Fibroblast of the conjunctiva (primary cell): Measurements from ENCODE around the gene FMNL3.
"Not testable (repeated sequence)": the region's sequence is repeated elsewhere in the genome, so short reads cannot be mapped to it uniquely, and the experiment has no call there.

ENCODE experiments used
- DNase-seq: peaks from one replicate; pipeline ENCODE4 v3.0.0-alpha.2; 2010; ENCODE audit warnings: low read depth

The FMNL3 gene, protein sequence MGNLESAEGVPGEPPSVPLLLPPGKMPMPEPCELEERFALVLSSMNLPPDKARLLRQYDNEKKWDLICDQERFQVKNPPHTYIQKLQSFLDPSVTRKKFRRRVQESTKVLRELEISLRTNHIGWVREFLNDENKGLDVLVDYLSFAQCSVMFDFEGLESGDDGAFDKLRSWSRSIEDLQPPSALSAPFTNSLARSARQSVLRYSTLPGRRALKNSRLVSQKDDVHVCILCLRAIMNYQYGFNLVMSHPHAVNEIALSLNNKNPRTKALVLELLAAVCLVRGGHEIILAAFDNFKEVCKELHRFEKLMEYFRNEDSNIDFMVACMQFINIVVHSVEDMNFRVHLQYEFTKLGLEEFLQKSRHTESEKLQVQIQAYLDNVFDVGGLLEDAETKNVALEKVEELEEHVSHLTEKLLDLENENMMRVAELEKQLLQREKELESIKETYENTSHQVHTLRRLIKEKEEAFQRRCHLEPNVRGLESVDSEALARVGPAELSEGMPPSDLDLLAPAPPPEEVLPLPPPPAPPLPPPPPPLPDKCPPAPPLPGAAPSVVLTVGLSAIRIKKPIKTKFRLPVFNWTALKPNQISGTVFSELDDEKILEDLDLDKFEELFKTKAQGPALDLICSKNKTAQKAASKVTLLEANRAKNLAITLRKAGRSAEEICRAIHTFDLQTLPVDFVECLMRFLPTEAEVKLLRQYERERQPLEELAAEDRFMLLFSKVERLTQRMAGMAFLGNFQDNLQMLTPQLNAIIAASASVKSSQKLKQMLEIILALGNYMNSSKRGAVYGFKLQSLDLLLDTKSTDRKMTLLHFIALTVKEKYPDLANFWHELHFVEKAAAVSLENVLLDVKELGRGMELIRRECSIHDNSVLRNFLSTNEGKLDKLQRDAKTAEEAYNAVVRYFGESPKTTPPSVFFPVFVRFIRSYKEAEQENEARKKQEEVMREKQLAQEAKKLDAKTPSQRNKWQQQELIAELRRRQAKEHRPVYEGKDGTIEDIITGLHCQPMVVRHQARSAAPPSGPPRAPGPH

DNA sequence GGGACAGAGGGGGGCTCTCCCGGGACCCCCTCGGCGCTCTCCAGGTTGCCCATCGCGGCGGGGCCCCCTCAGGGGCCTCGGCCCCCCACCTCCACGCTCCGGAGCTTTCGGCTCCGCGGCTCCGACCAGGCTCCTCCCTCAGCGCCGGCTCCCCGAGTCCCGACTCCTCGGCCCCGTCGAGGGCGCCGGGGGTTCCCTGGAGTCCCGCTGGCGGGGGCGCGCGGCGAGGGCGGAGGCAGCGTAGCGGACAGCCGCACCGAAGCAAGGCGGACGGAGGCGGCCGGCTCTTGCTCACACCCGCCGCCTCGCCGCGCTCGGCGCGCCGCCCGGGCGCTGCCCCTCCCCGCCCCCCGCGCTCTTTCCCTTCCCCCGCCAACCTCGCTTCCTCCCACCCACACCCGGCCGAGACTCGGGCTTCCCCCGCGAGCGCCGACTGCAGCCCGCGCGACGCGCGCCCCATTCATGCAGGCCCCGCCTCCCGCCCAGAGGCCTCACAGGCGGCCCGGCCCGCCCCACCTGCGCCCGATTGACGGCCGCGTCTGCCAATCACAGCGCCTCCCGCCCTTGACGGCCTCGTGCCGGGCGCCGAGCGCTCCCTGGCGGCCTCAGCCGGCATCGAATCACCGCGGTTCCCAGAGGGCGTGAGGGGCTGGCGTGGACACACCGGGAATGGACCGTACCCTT lies at the start of gene FMNL3:
Gene FMNL3 (minus strand): TSS at position 278 of the 684 bp plus-strand sequence. CDS start 225 bp downstream, at position 53.
- peak; percentile 92 for DNase-seq

DNA sequence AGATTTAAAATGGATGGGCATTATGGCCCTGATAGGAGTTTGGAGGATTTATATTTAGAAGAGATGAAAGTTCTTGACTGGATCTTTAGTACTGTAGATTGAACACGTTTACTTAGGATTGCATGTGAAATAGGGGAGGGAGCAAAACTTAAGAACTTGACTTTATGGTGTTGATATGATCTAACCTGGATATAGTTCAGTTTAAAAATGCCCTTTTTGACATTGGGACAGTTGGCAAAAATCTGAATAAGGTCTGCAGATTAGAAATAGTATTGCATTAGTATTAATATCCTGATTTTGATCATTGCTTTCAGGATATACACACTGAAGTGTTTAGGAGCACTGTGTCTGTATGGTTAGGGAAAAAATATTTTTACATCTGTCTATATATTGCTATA lies 43.8 kb upstream of the FMNL3 start:
- no peak for DNase-seq

DNA sequence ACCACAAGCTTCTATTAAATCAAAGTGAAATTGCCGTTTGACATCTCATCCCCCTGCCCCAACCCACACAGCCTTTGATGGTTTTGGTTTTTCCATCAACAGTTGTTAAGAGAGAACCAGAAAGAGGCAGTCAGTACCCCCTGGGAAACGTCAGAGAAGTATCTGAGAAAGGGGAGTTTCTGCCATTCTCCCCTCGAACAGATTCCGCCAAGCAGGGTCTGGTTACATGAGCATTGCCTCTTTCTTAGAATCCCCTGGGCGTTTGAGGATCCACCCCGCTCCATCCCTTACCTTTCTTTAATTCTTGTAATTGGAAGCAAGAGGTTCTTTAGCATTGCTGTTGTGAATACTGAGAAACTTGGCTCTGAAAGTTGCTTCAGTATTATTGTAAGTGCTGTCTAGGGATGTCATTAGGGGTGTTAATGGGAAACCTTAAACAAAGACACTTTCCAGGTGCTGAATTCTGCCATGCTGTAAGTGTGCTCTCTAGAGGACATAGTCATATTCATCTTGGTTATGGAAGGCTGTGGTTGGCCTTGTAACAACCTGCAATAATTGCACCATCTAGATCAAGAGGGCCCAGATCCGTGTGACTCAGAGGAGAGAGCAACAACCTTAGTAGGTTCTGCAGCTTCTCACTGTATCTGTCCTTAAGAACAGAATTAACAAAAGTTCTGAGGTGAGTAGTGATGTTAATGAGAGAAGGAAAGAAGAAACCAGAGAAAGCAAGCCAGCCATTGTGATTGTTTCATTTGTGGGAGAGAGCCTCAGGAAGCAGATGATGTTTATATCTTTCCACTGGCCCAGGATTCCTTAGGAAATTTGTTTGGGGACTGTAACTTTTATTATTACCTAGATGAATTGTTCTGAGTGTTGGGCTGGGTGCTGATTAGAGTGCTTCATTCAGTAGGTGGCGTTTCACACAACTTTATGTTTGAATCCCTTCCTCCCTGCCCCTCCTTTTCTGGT lies 43.1 kb upstream of the FMNL3 start:
- DNase-seq: peak; percentile 80

DNA sequence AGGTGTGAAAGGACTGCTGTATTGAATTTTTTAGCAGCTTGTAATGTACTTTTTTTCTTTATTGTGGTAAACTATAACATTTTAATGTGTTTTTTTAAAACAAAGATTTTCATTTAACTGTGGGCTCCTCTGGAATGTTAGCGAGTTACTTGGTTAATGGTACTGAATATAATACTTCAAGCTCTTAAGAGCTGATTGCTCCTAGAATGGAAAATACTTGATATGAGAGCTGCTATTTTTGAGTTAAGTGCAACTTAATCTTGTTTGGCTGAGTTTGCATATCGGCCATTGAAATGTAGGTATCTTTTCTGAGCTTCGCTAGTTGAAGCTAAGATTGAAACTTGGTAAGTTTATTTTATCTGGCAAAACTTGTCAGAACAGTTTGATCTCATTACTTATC lies 41.6 kb upstream of the FMNL3 start:
- DNase-seq: no peak

DNA sequence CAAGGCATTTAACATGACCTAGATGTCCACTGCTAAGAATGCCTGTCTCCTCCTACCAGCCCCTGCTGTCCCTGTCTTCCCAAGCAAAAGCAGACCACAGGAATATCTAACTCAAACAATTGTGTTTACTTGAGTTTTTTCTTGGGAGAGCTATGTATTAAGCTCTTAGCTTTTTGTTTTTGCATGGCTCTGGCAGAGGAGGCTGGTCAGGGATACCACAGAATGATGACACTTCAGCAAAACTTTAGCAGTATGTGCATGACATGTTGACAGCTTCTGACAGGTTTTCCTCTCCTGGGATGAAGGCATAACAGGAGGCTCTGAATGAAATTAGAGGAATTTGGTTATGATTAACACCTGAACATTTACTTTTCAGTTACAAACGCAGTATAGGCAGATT lies 41.1 kb upstream of the FMNL3 start:
- DNase-seq: no peak

DNA sequence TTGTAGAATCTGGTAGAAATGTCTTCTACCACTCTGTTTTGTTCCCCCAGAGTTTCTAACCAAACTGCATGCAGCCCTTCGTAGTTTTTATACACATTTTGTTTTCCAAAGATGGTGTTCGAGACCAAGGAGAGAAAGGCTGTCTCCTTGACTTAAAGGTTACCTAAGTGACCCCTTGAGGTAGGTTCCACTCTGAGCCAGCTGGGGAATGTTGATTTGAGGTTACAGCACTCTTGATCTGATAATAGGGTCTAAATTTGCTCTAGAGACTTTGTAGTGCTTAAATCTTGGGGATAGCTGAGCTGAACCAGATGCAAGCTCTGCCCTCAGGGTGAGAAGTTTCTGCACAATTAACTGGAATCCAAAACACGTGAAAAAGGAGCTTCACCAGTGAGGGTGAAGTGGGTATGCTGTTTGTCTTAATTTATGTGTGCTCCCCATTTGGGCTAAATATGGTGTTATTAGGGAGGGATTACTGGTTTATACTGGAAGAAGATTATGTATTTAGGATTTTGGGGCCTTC lies 37.2 kb upstream of the FMNL3 start:
- DNase-seq: no peak

DNA sequence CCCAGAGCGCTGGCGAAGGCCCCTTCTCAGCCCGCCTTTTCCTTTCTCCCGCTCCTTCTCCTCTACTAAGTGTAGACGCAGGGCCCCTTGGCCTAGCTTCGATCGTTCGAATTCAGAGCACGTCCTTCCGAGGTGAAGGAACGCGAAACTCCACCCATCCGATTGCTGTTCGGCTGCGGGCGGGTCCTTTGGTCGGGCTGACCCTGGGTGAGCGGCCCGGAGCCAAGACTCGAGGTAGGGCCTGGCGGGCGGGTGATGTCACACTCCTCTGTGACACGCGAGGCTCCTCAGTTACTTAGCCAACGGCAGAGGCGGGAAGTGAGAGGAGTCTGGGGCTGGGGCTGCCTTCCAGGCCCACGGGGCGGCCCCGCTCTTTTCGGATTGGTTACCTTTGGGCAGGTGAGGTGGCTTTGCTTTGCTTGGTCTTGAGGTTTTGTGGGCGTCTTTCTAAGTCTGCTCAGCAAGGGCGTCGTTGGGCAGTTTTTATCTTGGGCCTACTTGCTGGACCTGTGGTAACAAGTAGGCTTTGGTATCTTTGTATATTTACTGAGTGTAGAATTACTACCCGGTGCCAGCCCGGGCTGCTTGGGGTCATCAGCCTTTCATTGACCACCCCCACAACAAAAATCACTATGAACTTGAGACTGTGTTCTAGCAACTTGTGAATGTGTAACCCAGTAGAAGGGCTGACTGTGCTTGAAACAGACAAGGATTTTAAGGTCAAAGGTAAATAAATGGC lies 34.8 kb upstream of the FMNL3 start:
- DNase-seq: peak; percentile 68

DNA sequence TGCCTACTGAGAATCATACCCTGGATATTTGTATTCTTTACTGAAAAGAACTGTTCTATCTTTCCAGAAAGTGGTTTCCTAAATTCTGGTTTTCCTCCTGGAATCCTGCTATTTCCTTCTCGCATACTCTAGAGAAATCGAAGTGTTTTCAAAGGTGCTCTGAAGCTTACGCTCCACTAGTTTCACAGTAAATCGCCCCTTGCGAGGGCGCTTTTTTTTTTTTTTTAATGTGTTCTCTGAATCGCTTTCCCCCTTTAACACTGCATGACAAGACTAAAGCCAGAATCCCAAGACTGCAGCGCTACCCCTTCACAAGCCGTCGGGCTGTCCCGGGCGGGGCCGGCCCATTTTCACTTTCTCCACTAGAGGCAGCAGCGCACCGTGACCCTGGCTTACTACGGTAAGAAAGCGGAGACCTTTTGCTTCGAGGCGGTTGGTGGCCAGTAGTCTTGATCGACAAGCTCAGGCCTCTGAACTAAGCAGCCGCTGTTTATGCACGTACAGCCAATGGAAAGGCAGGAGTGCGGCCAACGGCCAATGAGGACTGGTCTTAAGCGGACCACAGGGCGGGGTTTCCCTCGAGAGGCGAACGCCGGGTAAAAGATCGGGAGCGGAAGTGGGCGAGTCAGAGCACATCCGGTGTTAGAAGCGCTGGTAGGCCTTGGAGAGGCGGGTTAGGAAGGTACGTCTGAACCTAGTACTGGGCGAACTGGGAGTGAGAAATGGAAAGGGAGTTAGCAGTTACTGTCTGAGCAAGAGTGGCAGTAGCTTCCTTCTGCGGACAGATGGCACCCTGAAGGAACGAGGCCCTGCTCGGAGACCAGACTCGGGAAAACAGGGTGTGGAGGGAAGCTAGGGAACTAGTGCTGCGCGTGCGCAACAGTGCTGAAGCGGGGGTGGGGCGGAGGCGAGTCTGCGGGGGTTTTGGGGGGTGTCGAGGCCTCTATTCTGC lies 34.0 kb upstream of the FMNL3 start, which contains the start of gene TMBIM6:
Gene TMBIM6 (plus strand): TSS at position 628 of the 952 bp plus-strand sequence. CDS start 10,937 bp downstream, outside the sequence.
- DNase-seq: peak; percentile 100

DNA sequence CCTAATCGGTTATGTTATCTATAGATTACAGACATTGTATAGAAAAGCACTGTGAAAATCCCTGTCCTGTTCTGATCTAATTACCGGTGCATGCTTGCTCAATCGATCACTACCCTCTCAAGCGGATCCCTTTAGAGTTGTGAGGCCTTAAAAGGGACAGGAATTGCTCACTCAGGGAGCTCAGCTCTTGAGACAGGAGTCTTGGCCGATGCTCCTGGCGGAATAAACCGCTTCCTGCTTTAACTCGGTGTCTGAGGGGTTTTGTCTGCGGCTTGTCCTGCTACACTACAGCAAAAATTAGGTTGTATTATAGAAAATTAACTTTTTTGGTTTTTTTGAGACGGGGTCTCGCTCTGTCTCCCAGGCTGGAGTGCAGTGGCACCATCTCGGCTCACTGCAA lies 33.1 kb upstream of the FMNL3 start:
- not testable (repeated sequence) for DNase-seq

DNA sequence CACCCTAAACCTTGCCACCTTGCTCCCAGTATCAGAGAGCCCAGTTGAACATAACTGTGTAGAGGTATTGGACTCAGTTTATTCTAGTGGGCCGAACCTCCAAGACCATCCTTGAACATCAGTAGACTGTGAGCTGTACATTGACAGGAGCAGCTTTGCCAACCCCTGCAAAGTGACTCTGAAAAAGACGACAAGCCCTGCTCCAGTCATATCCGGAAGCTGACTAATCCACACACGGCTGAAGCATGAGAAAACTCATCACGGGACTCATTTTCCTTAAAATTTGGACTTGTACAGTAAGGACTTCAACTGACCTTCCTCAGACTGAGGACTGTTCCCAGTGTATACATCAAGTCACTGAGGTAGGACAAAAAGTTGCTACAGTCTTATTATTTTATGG lies 31.5 kb upstream of the FMNL3 start:
- DNase-seq: not testable (repeated sequence)

DNA sequence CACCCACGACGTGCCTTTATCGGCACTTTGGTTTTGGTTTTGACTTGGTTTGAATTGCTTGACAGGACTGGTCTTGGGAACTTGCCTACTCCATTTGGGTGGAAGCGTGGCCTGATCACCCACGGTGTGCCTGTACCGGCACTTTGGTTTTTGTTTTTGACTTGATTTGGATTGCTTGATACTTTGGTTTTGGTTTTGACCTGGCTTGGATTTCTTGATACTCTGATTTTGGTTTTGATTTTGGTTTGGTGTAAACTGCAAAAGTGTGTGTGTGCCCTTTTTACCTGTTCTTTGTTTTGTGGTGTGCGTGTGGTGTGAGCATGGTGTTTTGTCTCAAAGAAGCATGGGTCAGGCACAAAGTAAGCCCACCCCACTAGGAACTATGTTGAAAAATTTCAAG lies 27.7 kb upstream of the FMNL3 start:
- DNase-seq: not testable (repeated sequence)

DNA sequence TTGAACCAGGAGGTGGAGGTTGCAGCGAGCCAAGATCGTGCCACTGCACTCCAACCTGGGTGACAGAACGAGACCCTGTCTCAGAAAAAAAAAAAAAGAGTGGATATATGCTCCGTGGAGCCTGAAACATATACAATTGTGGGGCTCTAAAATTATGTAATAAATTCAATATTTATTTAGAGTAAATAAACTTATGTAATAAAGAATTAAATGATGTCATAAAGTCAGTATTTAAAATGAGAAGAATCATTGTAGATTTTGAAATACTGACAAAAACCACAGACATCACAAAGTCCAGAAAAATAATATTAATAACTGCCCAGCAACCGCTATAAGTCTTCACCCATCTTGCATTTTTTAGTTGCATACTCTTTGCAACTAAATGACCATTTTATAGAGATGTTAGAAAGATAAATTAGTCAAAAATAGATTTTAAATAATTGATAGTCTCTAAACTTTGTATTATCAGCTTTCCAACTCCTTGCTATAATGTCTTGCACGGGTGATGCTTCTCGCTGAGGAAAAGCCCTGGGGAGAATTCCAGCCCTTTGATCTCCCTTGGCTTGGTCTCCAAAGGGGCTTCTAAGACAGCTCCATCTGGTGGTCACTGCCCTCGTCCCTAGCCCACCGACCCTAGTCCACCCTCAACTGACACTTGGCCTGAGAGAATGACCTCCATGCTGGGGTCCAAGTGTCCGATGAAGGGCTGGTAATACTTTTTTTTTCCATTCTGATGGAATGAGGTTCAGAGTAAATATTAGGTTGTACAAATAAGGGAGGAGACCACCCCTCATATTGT lies 26.2 kb upstream of the FMNL3 start:
- DNase-seq: no peak

DNA sequence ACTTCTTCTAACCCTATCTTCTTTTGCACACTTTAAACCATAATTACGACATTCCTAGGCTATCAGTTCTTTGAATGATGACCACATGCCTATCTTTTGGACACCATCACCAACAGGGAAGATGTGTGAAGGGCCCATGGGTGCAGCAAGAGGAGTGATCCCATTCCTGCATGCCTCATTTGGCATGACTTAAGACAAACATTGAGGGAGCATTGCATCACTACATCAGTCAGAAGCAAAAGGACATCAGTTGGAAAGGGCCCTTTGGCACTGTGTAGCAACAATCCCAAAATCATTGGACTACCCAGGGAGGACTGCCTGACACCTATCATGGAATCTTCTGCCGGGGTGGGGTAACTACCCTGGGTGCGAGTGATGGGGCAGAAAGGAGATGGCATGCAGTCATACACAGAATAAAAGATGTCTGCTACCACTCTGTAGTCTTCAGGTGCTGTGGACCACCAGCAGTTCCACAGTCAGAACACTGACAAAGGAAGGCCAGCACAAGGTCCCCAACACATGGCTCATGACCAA lies 23.4 kb upstream of the FMNL3 start:
- no peak for DNase-seq

DNA sequence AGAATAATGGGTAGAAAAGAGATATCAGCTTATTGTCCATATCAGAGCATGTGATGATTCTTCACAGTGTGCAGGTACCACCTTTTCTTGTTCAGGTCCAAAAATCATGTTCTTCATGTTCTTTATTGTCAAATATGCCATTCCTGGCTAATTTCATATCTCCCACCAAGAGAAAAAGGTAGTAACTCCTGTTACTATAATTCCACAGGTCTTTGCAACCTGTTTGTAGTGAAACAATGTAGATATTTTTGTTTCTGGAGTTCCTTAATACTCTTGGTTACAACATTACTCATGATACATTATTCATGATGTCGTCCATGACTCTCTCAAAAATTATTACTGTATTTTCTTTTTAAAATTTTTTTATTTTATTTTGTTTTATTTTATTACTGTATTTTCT lies 22.8 kb upstream of the FMNL3 start:
- DNase-seq: no peak

DNA sequence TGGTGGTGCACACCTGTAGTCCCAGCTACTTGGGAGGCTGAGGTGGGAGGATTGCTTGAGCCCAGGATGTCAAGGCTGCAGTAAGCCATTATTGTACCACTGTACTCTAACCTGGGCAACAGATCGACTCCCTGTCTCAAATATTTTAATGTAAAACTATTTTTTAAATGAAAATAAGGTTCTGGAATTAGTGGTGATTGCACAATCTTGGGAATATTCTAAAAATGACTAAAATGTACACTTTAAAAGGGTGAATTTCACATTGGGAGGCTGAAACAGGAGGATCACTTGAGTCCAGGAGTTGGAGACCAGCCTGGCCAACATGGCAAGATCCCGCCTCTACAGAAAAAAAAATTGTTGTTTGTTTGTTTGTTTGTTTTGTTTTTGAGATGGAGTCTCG lies 21.2 kb upstream of the FMNL3 start:
- no peak for DNase-seq

DNA sequence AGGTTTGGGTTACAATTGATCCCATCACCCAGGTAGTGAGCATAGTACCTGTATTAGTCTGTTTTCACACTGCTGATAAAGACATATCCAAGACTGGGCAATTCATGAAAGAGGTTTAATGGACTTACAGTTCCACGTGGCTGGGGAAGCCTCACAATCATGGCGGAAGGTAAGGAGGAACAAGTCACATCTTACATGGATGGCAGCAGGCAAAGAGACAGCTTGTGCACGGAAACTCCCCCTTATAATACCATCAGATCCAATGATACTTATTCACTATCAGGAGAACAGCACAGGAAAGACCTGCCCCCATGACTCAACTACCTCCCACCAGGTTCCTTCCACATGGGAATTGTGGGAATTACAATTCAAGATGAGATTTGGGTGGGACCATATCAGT lies 14.2 kb upstream of the FMNL3 start:
- not testable (repeated sequence) for DNase-seq

DNA sequence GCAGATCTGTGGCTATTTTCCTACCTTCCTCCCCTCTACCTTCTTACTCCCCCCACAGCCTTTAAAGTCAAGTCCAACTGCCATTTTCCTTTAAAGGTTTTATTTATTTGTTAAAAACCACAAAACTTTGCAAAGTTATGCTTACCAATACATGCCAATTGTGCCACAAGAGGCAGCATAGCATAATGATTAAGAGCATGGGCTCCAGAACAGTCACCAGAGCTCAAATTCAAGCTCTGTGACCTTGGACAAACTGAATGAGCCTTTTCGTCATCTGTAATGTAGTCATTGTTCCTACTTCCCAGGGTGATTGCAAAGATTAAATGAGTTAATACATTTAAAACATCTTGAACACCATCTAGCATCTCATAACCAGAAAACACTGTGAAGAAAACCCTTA lies 13.0 kb upstream of the FMNL3 start:
- no peak for DNase-seq

DNA sequence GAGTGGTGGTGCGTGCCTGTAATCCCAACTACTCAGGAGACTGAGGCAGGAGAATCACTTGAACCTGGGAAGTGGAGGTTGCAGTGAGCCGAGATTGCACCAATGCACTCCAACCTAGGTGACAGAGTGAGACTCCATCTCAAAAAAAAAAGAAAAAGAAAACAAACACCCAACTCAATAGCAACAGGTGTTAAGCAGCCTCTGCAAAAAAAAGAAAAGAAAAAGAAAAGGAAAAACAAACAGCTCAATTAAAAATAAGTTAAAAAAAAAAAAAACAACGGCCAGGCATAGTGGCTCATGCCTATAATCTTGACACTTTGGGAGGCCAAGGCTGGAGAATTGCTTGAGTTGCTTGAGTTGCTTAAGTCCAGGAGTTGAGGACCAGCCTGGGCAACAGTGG lies 10.6 kb upstream of the FMNL3 start:
- not testable (repeated sequence) for DNase-seq
